GM10248 (cell line): ENCODE measurements around the gene IL22RA2.

Experiments
- CTCF ChIA-PET: fragments of 300-600 bp; sonication (Branson Sonifier 250); formaldehyde crosslinking; extraction: SDS; loops from one replicate; lab custom pipeline; 2021; ENCODE audit warnings: antibody characterized with exemption; lab: Yijun Ruan, JAX
- POLR2A ChIA-PET: fragments of 350-650 bp; sonication (Branson Sonifier 250); formaldehyde crosslinking; extraction: SDS; loops from one replicate; lab custom pipeline; 2020; ENCODE audit warnings: antibody characterized with exemption; lab: Yijun Ruan, JAX
- DNase-seq: peaks from one replicate; pipeline ENCODE4 v3.0.0; 2012; ENCODE audit errors: extremely low spot score
- CTCF ChIP-seq: IDR thresholded peaks from 2 replicates; pipeline ENCODE4 v1.5.1; 2012; ENCODE audit warnings: mild to moderate bottlenecking, low read depth; ENCODE audit errors: extremely low read depth, missing control alignments, control extremely low read depth

IL22RA2 gene

DNA sequence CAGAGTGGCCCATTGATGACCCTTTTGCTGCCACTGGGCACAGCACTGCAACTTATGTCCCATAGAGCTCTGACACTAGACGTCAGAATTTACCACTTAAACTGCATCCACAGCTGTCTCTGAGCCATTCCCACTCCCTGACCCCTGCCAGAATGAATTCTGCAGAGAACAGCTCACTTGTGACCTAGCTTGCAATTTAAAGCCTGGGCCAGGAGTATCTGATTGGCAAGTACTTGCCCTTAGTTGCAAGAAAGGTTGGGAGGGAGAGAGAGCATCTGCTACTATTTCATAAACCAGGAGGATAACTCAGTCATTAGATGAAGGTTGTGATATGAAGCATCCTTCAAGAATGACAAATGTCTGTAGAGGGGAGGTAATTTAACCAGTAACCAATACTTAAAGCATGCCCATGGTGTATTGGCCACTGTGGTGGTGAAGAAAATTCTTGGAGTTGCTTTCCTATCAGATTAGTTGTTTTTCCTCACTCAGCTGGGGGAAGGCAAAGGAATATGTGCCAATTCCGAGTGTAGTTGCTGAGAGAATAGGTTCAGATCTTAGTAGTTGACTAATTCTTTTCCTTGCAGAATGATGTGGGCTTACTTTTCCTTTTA is 46.5 kb downstream of the IL22RA2 start:
- POLR2A ChIA-PET: no interaction called here
- TF ChIP-seq CTCF: no peak
- DNase-seq: no peak
- CTCF ChIA-PET: interaction anchor here (0.9 to 2.1 kb wide), 5 partner anchors 11 to 120 kb away, joined by 3 to 5 read pairs (median 4); no protein-coding TSS in a partner anchor

- no peak for DNase-seq
- no peak for TF ChIP-seq CTCF
- ChIA-PET CTCF (interaction anchor here (1.0 to 2.9 kb wide), 3 partner anchors 13 to 43 kb away, joined by 4 to 9 read pairs (median 6); no protein-coding TSS in a partner anchor), POLR2A (interaction anchor here (0.6 kb wide), 1 partner anchor 22 kb away, joined by 3 read pairs; no protein-coding TSS in a partner anchor)
Observed at GRCh38 chr6:137123078-137123477, 50.4 kb downstream of the IL22RA2 start.

- TF ChIP-seq CTCF: no peak
- DNase-seq: peak; percentile 28
- ChIA-PET POLR2A (interaction anchor here (0.6 kb wide), 1 partner anchor 21 kb away, joined by 3 read pairs; no protein-coding TSS in a partner anchor), CTCF (interaction anchor here (1.0 to 2.9 kb wide), 3 partner anchors 13 to 44 kb away, joined by 4 to 9 read pairs (median 6); no protein-coding TSS in a partner anchor)
Observed at GRCh38 chr6:137122612-137123011, 50.8 kb downstream of the IL22RA2 start.

GRCh38 chr6:137121401-137121997 is 51.9 kb downstream of the IL22RA2 start:
- ChIA-PET CTCF (interaction anchor here (1.1 to 2.9 kb wide), 16 partner anchors 10 to 150 kb away, joined by 3 to 21 read pairs (median 7); no protein-coding TSS in a partner anchor), POLR2A (no interaction called here)
- TF ChIP-seq CTCF: peak; percentile 14
- DNase-seq: no peak

DNA sequence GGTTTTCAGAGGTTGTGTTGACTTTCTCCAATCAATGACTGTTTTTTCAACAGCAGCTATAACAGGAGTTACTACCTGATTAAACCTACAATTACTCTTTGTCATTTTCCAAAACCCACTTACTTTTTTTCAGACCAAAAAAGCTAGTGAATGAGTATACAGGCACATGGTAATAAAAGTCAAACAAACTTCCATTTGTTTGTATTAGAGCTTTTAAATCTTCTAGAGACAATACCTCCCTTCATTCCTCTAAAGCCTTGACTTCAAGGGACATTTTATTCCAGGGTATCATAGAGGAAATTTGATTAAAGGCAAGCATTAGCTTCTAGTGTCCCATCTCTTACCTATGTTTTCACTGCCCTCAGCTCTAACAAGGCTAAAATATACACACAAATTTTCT is 52.7 kb downstream of the IL22RA2 start:
- ChIA-PET POLR2A (no interaction called here), CTCF (interaction anchor here (1.1 to 2.9 kb wide), 16 partner anchors 9 to 150 kb away, joined by 3 to 21 read pairs (median 7); no protein-coding TSS in a partner anchor)
- DNase-seq: no peak
- no peak for TF ChIP-seq CTCF

- ChIA-PET POLR2A (no interaction called here), CTCF (interaction anchor here (1.3 to 2.9 kb wide), 8 partner anchors 10 to 55 kb away, joined by 3 to 21 read pairs (median 10); no protein-coding TSS in a partner anchor)
- TF ChIP-seq CTCF: no peak
- DNase-seq: no peak
Observed at GRCh38 chr6:137119196-137120104, 54.0 kb downstream of the IL22RA2 start.
